NCI-H2196 (cell line): ENCODE results near the gene SLC6A11.

Source experiments
- DNase-seq: peaks from one replicate; lab custom pipeline; 2025; ENCODE audit not compliant: unreplicated experiment; lab: John Stamatoyannopoulos, UW

The SLC6A11 gene

GRCh38 chr3:10788451-10788850 lies 27.6 kb upstream of the SLC6A11 start:
- no peak for DNase-seq

DNA sequence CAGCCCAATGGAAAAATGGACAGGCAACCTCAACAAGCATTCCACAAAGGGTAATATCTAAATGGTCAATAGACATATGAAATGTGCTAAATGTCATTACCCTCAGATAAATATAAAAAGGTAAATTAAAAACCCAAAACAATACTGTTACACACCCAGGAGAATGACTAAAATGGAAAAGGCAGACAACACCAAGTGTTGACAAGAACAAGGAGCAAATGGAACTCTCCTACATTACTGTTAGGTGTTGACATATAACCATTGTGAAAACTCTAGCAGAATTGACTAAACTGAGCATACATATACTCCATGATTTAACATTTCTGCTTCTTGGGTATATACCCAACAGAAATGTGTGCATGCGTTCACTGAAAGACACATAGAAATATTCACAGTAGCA lies 25.3 kb upstream of the SLC6A11 start:
- no peak for DNase-seq

- no peak for DNase-seq
Observed at GRCh38 chr3:10792208-10792607, 23.8 kb upstream of the SLC6A11 start.

GRCh38 chr3:10798600-10799367 lies 17.2 kb upstream of the SLC6A11 start:
- DNase-seq = no peak

DNA sequence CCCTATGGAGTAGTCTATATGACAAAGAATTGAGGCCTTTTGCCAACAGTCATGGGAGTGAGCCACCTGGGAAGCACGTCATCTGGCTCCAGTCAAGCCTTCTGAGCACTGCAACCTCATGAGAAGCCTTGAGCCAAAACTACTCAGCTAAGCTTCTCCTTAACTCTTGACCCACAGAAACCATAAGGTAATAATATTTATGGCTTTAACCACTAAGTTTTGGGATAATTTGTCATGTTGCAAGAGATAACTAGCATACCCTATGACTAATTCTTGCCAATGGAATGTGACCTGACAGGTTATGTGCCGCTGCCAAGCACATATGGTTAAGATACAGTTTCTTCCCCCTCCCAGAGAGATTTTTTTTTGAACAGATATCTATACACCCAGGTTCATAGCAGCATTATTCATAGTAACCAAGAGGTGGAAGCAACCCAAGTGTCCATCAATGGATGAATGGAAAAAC lies 11.8 kb upstream of the SLC6A11 start:
- DNase-seq = no peak

DNA sequence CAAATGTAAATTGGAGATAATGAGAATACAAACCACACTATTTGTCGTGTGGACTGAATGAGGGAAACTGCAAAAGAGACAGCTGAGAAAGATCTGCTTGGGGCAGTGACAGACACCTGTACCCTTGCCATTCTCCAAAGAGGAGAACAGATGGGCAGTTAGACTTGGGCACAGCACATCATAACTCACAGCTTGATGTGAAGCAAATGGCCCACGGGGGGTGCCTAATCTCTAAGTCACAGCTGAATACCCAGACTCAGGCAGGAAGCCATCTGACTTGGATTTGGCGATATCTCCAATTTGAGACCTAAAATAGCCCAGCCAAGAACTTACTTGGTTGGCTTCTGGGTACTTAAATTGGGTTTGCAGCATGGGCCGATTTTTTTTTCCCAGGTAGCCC lies 10.0 kb upstream of the SLC6A11 start:
- DNase-seq = no peak

- DNase-seq = no peak
Observed at GRCh38 chr3:10808130-10808735, 7.8 kb upstream of the SLC6A11 start.

DNA sequence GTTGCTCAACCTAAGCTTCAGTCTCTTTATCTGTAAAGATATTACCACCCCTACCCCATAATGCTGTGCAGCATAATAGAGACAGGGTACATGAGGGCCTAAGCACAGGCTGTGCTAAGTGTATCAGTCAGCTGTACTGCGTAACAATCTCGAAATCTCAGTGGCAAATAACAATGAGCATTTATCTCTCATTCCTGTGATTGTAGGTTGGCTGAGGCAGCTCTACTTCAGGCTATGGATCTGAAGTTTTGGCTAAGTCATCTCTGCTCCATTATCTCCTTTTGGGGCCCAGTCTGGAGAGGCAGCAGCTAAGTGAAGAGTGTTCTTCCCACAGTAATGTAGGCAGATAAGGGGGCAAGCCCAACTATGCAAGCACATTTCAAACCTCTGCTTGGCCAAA lies 7.1 kb upstream of the SLC6A11 start:
- no peak for DNase-seq

GRCh38 chr3:10810376-10810775 lies 5.7 kb upstream of the SLC6A11 start:
- DNase-seq = no peak

- DNase-seq = no peak
Observed at GRCh38 chr3:10813425-10813824, 2.6 kb upstream of the SLC6A11 start.

GRCh38 chr3:10814623-10815022 lies 1.4 kb upstream of the SLC6A11 start:
- no peak for DNase-seq

DNA sequence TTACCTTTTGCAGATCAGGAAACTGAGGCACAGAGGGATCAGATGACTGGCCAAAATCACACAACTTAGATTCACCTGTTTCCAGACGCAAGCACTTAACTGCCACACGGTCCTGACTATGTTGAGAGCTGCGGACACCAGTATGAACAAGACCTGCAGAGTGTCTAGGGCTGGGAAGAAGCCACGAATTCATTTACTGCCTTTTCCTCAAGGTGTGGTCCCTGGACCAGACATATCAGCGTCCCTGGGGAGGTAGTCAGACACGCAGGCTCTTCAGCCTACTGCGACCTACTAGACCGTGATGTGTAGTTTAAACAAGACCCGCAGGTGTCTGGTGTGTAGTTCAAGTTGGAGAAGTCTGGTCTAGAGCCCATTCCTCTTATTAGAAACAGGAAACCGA lies 541 bp upstream of the SLC6A11 start:
- no peak for DNase-seq

GRCh38 chr3:10816863-10817253 lies 830 bp downstream of the SLC6A11 start:
- DNase-seq = no peak

DNA sequence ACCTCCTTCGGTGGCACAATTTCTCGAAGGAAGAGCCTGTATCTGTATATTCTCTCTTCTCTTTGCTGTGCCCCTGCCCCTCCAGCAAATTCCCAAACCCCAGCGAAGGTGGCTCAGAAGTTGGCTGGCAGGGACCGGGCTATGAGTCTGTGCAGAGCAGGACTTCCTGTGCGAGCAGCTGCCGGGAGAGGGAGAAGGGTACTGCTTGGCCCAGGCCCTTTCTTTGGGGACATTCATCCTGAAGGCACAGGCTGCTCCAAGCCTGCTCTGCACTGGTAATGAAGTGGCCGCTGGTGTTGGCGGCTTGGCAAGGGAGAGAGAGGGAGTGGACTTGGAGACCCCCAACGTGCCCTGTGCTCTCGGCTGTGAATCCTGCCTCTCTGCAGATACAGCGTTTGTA lies 1.5 kb downstream of the SLC6A11 start:
- no peak for DNase-seq

DNA sequence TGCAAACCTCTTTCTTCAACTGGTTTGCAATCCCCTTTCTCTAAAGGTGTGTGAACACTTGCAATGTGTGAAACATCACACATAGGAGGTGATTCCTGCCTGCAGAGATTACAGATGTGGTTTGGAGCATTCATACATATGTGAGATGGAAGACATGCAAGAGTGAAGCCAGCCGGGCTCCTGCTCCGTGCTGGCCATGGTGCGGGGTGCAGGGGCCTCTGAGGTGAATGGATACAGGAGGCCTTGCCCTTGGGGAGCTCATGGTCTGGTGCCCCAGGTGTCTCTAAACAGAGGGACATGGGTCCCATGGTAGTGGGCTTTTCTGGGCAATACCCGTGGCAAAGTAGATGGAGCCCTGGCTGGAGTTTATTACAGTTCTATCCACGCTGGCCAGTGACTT lies 6.0 kb downstream of the SLC6A11 start:
- no peak for DNase-seq

DNA sequence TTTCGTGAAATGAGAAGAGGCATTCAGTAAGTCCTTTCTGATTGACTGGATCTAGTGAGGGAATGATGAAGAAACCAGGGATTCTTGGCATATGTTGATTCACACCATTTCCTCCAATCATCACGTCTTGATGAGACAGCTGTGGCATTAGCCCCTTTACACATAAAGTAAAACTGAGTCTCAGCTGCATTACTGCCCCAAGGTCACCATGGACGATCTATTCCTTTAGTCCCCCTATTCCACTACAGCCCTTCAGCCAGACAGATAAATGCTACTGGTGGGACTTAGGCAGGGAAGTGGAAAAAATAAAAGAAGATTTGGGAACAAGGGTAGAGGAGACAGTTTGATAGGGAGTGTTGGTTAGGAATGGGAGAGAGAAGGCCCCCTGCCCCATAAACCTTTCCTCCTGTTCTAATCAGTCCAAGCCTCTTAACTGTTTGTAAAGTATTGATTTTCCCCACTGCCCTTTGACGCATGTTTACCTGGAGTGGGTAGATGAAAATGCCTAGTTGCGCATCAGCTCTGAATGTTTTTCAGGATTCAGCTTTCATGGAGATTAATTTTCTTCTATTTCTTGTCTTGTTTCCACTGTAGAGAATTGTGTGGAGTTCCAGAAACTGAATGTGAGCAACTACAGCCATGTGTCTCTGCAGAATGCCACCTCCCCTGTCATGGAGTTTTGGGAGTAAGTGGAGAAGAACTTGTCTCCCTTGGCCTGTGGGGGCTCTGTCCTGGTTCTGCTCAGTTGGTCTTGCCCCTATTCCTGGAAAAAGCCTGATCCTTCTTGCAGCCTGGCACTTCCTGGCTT lies 6.9 kb downstream of the SLC6A11 start:
- DNase-seq = no peak

DNA sequence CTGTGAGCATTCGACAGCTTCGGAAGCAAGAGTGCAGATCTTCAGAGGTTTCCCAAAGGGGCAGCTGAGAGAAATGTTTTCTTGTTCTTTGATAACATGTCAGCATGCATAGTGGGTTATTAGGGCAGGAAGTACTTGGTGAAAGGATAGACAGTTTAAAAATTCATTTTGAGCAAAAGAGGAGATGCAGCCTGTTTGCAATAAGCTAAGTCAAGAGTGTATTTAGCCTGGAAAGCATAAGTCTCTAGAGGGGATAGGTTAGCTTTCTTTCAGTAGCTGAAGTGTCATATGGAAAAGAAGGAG lies 7.4 kb downstream of the SLC6A11 start:
- DNase-seq = no peak

GRCh38 chr3:10824468-10824867 lies 8.4 kb downstream of the SLC6A11 start:
- DNase-seq = no peak

DNA sequence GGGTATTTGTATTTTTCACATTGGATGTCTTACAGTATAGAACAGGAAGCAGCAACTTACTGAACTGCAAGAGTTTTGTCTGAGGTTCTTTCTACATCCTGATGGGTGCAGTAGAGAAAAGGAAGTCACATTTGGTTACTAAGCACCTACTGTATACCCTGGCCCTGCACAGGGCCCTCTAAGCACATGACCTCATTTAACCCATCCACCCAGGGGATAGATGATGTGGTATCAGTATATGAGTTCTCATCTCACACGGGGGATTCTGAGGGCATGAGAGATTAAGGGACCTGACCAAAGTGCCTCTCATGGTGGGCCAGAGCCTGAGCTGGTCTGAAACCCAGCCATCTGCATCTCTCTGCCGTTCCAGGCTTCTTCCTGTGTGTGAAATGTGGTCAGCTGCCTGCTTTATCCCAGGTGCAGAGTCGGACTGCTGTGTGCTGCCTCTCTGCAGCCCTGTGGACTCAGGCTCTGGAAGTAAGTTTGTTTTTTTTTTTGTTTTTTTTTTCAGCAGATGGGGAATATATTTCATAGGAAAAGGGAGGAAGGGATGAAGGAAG lies 17.9 kb downstream of the SLC6A11 start:
- DNase-seq = no peak

DNA sequence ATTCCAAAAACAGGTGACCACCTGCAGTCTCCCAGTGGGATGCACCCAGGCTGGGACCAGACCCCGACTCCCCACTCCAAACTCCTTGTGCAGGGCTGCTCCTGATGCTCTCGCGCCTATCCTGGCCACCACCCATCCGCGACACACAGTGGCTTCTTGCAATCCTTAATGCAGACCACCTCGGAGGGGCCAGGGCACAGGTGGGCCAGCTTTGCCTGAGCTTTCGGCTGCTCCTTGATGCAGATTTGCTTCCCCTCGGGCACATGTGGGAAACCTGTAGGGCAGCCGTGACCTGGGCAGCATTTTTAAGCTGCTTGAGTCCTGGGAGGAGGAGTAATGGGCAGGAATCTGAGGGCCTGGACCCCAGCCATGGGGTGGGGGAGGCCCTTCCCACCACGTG lies 18.9 kb downstream of the SLC6A11 start:
- no peak for DNase-seq

DNA sequence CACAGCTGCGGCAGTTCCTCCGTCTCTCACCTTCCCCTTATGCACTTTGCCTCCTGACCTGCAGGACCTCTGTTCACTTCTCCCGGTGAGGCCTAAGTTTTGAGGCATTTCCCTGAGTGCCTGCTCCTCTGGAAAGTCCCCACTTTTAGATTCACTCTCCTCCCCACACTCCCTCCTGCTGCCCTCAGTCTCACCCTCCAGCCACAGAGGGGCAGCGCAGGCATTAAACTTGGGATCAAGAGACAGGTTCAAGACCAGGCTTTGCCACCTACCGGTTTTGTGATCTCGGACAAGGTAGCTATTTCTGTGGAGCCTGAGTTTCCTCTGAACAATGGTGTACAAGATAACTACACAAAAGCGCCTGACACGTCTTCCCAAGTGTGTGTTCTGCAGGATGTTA lies 19.4 kb downstream of the SLC6A11 start:
- no peak for DNase-seq

DNA sequence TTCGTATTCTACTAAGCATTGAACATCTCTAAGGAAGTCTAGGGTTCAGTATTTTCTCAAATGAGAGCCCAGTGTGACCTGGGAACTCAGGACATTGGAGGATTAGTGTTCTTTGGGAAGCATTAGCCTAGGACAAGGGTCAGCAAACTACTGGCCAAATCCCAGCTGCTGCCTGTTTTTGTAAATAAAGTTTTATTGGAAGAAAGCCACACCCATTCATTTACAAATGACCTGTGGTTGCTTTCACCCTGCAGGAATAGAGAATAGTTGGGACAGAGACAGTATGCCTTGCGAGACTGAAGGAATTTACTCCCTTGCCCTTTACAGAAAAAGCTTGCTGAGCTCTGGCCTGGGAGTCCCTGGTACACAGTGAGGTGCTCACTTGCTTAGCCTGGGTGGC lies 20.6 kb downstream of the SLC6A11 start:
- DNase-seq = no peak
